ENCODE data around the gene MYMX. TPM values are rescaled to one million over a fixed set of nuclear protein-coding genes. Genes with fewer than 3 reads are reported as not detected.
A peak's percentile ranks its signal among the peaks of the same experiment; 100 is the strongest.

Gene MYMX
- total and polyA plus RNA-seq, 2 of the 13 experiments (the other 11 are each of a cell fraction or from before 2014, with no cell fraction given), result not detected

DNA sequence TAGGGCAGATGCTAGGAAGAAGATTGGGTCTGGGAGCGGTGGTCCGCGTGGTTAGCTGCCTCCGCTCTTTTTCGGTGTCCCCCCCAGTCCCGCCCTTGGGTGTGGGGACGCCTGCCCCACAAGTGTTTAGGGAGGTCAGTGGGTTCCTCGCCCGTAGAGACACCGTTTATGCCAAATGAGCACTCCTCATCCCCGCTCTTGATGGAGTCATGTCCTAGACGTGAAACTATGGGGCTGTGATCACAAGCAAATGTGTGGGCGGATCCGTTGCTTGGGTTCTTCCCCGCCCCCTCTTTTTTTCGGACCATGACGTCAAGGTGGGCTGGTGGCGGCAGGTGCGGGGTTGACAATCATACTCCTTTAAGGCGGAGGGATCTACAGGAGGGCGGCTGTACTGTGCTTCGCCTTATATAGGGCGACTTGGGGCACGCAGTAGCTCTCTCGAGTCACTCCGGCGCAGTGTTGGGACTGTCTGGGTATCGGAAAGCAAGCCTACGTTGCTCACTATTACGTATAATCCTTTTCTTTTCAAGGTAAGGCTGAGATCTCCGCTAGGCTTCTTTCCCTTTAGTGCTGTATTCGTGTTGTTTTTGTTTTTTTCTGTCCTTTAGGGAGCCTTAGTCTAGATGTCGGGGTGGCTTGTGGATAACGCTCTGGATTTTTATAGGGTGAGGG is 30.1 kb downstream of the MYMX start, which contains the start of gene HSP90AB1 (continued):
- TF ChIP-seq, protein P1, sequence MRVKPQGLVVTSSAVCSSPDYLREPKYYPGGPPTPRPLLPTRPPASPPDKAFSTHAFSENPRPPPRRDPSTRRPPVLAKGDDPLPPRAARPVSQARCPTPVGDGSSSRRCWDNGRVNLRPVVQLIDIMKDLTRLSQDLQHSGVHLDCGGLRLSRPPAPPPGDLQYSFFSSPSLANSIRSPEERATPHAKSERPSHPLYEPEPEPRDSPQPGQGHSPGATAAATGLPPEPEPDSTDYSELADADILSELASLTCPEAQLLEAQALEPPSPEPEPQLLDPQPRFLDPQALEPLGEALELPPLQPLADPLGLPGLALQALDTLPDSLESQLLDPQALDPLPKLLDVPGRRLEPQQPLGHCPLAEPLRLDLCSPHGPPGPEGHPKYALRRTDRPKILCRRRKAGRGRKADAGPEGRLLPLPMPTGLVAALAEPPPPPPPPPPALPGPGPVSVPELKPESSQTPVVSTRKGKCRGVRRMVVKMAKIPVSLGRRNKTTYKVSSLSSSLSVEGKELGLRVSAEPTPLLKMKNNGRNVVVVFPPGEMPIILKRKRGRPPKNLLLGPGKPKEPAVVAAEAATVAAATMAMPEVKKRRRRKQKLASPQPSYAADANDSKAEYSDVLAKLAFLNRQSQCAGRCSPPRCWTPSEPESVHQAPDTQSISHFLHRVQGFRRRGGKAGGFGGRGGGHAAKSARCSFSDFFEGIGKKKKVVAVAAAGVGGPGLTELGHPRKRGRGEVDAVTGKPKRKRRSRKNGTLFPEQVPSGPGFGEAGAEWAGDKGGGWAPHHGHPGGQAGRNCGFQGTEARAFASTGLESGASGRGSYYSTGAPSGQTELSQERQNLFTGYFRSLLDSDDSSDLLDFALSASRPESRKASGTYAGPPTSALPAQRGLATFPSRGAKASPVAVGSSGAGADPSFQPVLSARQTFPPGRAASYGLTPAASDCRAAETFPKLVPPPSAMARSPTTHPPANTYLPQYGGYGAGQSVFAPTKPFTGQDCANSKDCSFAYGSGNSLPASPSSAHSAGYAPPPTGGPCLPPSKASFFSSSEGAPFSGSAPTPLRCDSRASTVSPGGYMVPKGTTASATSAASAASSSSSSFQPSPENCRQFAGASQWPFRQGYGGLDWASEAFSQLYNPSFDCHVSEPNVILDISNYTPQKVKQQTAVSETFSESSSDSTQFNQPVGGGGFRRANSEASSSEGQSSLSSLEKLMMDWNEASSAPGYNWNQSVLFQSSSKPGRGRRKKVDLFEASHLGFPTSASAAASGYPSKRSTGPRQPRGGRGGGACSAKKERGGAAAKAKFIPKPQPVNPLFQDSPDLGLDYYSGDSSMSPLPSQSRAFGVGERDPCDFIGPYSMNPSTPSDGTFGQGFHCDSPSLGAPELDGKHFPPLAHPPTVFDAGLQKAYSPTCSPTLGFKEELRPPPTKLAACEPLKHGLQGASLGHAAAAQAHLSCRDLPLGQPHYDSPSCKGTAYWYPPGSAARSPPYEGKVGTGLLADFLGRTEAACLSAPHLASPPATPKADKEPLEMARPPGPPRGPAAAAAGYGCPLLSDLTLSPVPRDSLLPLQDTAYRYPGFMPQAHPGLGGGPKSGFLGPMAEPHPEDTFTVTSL (CRISPR knock-in tag; IDR thresholded peaks at IDR 0.05; ENCODE audit: borderline replicate concordance), result no peak
- TF ChIP-seq, protein P2, sequence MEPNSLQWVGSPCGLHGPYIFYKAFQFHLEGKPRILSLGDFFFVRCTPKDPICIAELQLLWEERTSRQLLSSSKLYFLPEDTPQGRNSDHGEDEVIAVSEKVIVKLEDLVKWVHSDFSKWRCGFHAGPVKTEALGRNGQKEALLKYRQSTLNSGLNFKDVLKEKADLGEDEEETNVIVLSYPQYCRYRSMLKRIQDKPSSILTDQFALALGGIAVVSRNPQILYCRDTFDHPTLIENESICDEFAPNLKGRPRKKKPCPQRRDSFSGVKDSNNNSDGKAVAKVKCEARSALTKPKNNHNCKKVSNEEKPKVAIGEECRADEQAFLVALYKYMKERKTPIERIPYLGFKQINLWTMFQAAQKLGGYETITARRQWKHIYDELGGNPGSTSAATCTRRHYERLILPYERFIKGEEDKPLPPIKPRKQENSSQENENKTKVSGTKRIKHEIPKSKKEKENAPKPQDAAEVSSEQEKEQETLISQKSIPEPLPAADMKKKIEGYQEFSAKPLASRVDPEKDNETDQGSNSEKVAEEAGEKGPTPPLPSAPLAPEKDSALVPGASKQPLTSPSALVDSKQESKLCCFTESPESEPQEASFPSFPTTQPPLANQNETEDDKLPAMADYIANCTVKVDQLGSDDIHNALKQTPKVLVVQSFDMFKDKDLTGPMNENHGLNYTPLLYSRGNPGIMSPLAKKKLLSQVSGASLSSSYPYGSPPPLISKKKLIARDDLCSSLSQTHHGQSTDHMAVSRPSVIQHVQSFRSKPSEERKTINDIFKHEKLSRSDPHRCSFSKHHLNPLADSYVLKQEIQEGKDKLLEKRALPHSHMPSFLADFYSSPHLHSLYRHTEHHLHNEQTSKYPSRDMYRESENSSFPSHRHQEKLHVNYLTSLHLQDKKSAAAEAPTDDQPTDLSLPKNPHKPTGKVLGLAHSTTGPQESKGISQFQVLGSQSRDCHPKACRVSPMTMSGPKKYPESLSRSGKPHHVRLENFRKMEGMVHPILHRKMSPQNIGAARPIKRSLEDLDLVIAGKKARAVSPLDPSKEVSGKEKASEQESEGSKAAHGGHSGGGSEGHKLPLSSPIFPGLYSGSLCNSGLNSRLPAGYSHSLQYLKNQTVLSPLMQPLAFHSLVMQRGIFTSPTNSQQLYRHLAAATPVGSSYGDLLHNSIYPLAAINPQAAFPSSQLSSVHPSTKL (CRISPR knock-in tag; IDR thresholded peaks at IDR 0.05), result peak; percentile 49; the same call in 1 of the 2 replicates
- TF ChIP-seq SRF (IDR thresholded peaks at IDR 0.05; ENCODE audit: low read depth, low read length), result 0 out of 2 replicates have a peak, but pooled peaks have one; percentile 3
- peak; percentile 64 for TF ChIP-seq PHF21A (CRISPR knock-in tag; IDR thresholded peaks at IDR 0.05)
- no peak for TF ChIP-seq ZFP82 (CRISPR knock-in tag; IDR thresholded peaks at IDR 0.05; ENCODE audit: borderline replicate concordance)
- no peak for TF ChIP-seq ELF1 (CRISPR knock-in tag; IDR thresholded peaks at IDR 0.05)
- no peak for TF ChIP-seq FOSL1 (CRISPR knock-in tag; IDR thresholded peaks at IDR 0.05; ENCODE audit: borderline replicate concordance)
- no peak for TF ChIP-seq ZNF839 (CRISPR knock-in tag; IDR thresholded peaks at IDR 0.05; ENCODE audit: borderline replicate concordance)
- TF ChIP-seq, protein P3, sequence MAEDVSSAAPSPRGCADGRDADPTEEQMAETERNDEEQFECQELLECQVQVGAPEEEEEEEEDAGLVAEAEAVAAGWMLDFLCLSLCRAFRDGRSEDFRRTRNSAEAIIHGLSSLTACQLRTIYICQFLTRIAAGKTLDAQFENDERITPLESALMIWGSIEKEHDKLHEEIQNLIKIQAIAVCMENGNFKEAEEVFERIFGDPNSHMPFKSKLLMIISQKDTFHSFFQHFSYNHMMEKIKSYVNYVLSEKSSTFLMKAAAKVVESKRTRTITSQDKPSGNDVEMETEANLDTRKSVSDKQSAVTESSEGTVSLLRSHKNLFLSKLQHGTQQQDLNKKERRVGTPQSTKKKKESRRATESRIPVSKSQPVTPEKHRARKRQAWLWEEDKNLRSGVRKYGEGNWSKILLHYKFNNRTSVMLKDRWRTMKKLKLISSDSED (CRISPR knock-in tag; IDR thresholded peaks at IDR 0.05), result no peak
- TF ChIP-seq ZNF678 (CRISPR knock-in tag; IDR thresholded peaks at IDR 0.05), result peak; percentile 40; the same call in 1 of the 2 replicates
- TF ChIP-seq, protein P4, sequence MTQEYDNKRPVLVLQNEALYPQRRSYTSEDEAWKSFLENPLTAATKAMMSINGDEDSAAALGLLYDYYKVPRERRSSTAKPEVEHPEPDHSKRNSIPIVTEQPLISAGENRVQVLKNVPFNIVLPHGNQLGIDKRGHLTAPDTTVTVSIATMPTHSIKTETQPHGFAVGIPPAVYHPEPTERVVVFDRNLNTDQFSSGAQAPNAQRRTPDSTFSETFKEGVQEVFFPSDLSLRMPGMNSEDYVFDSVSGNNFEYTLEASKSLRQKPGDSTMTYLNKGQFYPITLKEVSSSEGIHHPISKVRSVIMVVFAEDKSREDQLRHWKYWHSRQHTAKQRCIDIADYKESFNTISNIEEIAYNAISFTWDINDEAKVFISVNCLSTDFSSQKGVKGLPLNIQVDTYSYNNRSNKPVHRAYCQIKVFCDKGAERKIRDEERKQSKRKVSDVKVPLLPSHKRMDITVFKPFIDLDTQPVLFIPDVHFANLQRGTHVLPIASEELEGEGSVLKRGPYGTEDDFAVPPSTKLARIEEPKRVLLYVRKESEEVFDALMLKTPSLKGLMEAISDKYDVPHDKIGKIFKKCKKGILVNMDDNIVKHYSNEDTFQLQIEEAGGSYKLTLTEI (CRISPR knock-in tag; conservative IDR thresholded peaks at IDR 0.05), result no peak
- TF ChIP-seq, protein P5, sequence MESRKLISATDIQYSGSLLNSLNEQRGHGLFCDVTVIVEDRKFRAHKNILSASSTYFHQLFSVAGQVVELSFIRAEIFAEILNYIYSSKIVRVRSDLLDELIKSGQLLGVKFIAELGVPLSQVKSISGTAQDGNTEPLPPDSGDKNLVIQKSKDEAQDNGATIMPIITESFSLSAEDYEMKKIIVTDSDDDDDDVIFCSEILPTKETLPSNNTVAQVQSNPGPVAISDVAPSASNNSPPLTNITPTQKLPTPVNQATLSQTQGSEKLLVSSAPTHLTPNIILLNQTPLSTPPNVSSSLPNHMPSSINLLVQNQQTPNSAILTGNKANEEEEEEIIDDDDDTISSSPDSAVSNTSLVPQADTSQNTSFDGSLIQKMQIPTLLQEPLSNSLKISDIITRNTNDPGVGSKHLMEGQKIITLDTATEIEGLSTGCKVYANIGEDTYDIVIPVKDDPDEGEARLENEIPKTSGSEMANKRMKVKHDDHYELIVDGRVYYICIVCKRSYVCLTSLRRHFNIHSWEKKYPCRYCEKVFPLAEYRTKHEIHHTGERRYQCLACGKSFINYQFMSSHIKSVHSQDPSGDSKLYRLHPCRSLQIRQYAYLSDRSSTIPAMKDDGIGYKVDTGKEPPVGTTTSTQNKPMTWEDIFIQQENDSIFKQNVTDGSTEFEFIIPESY (CRISPR knock-in tag; IDR thresholded peaks at IDR 0.05), result peak; percentile 42
